ENCODE data around the gene ARHGEF37.

The ARHGEF37 gene

GRCh38 chr5:149550594-149551226, 30.6 kb upstream of the ARHGEF37 start:
- H3K4me3 ChIP-seq (ENCODE audit: low read depth, low read length): peak overlapping the region; percentile 82
- TF ChIP-seq CTCF (IDR thresholded peaks at IDR 0.05; ENCODE audit: low read depth, low read length, missing control alignments): no peak
- no peak for DNase-seq (ENCODE audit: low read depth)

DNA sequence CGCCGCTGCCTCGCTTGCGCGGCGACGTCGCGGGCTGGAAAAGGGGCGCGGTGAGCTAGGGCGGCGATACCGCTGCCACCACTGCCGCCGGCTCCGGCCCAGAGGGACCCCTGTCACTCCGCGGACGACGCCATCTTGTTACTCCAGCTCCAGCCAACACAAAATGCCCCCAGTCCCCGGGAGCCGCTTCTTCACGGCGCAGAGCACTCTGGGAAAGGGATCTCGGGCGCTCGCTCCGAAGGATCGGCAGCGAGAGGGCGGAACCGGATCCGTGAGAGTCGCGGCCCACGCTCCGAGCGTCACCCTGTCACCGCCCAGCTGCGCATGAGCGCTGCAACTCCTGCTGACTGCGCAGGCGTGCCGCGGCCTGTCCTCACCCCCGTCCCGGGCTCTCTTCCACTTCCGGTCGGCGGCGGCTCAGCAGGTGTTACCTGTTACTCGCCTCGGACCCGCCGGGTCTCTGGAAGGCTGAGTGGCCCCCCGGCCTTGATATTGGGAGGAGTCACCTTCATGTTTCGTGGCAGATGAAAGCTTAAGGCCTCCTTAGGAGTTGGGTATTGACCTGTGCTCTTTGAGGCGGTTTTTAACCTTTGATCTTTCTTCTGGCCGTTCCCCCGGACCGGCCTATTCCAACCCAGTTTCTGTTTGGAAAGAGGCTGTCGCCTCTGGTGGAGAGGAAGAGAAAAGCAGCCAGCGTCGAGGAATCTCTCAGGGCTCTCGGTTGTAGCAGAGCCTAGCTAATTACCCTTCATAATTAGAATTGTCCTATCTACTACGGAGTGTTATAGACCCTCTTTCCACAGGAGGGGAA, 29.9 kb upstream of the ARHGEF37 start, which contains the start of gene CSNK1A1:
Gene CSNK1A1, minus strand, starts transcription at position 213 of the 811 bp plus-strand sequence. CDS start 475 bp downstream, outside the sequence.
- peak; percentile 80 for TF ChIP-seq CTCF (IDR thresholded peaks at IDR 0.05; ENCODE audit: low read depth, low read length, missing control alignments)
- H3K4me3 ChIP-seq (ENCODE audit: low read depth, low read length): peak within 1 kb of the TSS; percentile 82

DNA sequence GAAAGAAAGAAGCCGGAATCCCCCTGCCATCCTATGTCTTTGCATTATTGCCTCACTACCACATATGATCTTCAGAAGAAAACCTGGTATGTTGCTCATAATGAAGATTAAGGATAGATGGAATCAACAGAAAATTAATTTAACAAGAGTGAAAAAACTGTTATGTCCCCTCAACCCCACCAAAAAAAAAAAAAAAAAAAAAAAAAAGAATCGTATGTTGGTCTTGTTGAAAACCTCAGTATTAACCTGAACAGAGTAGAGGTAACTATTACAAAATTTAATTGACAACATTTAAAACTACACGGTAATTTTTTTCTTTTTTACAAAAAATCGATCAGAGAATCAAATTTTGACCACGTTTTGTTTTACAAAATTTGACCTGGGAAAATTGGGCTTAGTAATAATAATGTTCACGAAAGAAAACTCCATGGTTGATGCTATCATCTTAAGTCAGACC, 29.2 kb upstream of the ARHGEF37 start:
- TF ChIP-seq CTCF (IDR thresholded peaks at IDR 0.05; ENCODE audit: low read depth, low read length, missing control alignments): no peak
- H3K4me3 ChIP-seq (ENCODE audit: low read depth, low read length): peak overlapping the region; percentile 82
- DNase-seq (ENCODE audit: low read depth): no peak

More for the DNA sequence above, 29.9 kb upstream of the ARHGEF37 start, which contains the start of gene CSNK1A1:
- DNase-seq (ENCODE audit: low read depth): peak; percentile 95

DNA sequence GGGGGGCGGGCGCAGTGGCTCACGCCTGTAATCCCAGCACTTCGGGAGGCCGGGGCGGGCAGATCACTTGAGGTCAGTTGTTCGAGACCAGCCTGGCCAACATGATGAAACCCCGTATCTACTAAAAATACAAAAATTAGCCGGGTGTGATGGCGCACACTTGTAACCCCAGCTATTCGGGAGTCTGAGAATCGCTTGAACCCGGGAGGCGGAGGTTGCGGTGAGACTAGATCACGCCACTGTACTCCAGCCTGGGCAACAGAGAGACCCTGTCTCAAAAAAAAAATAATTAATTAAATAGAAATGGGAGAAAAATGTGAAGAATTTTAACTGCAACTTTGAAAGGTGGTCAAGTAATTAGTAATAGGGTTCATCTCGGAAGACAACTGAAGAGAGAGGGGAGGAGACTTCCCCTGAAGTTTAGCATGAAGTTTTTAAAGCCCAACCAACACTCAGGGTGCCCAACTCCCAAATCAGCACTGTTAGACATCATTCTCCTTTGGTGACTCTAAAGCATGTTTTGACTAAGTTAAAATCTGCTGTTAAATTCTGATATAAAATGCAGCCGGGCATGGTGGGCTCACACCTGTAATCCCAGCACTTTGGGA, 28.6 kb upstream of the ARHGEF37 start:
- no peak overlapping the region; the same call in 1 of the 2 replicates for H3K4me3 ChIP-seq (ENCODE audit: low read depth, low read length)
- no peak for DNase-seq (ENCODE audit: low read depth)
- no peak for TF ChIP-seq CTCF (IDR thresholded peaks at IDR 0.05; ENCODE audit: low read depth, low read length, missing control alignments)

DNA sequence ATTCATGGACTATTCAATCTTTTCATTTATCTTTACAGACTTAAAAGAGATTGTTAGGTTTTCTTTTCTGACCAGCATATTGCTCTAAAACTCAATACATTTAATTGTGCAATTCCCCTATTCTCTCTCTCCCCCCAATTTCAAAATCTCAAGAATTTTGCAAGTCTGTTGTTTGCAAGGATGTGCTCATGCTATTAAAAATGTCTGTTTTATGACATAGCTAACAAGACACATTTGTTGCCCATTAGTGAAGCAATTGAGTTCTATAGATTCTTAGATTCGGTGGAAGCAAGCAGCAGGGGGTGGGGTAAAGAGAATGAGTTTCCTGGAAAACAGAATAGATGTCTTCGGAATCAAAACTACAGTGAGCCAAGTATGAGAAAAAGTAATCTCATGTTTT, 21.6 kb upstream of the ARHGEF37 start:
- no peak overlapping the region for H3K4me3 ChIP-seq (ENCODE audit: low read depth, low read length)
- TF ChIP-seq CTCF (IDR thresholded peaks at IDR 0.05; ENCODE audit: low read depth, low read length, missing control alignments): no peak
- no peak for DNase-seq (ENCODE audit: low read depth)

DNA sequence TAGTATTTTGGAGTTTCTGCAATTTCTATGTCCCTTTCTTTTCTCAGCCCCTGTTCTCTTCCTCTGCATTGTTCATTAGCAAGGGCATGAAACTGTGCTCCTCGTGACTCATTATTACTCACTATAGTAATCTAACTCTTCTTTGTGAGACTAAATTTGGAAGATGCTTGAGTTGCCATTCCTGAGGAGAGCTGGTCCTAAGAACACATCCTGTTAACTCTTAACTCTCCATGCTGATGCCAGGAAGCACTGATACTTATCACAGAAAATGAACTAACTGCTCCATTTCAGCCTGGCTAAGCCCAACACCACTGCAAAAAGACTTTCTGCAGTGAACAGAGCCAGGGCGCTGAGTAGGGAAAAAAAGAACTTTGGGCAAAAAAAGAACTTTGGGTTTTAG, 19.4 kb upstream of the ARHGEF37 start:
- no peak overlapping the region for H3K4me3 ChIP-seq (ENCODE audit: low read depth, low read length)
- TF ChIP-seq CTCF (IDR thresholded peaks at IDR 0.05; ENCODE audit: low read depth, low read length, missing control alignments): no peak
- no peak for DNase-seq (ENCODE audit: low read depth)

All from GM12864 (cell line).